GDM1 (cell line): ENCODE results near the gene CRADD.
"Not testable (repeated sequence)": the region's sequence is repeated elsewhere in the genome, so short reads cannot be mapped to it uniquely, and the experiment has no call there.

ENCODE experiments used
- DNase-seq: peaks from one replicate; lab custom pipeline; 2025; lab: John Stamatoyannopoulos, UW

CRADD gene

GRCh38 chr12:93844164-93844784, 167.1 kb downstream of the CRADD start:
- no peak for DNase-seq

- no peak for DNase-seq
These were observed 169.9 kb downstream of the CRADD start for GRCh38 chr12:93846936-93847516.

GRCh38 chr12:93847517-93848474, 170.6 kb downstream of the CRADD start:
- no peak for DNase-seq

- DNase-seq = peak; percentile 66
These were observed 171.4 kb downstream of the CRADD start for GRCh38 chr12:93848523-93849101.

- no peak for DNase-seq
These were observed 172.8 kb downstream of the CRADD start for GRCh38 chr12:93849946-93850345.

GRCh38 chr12:93850481-93851256, 173.5 kb downstream of the CRADD start:
- no peak for DNase-seq

- DNase-seq = peak; percentile 33
These were observed 174.1 kb downstream of the CRADD start for GRCh38 chr12:93851257-93851671.

- DNase-seq = no peak
These were observed 175.0 kb downstream of the CRADD start for GRCh38 chr12:93852173-93852591.

GRCh38 chr12:93853698-93854478, 176.7 kb downstream of the CRADD start:
- no peak for DNase-seq

GRCh38 chr12:93855261-93855660, 178.1 kb downstream of the CRADD start:
- DNase-seq = no peak

GRCh38 chr12:93856611-93857010, 179.4 kb downstream of the CRADD start:
- no peak for DNase-seq

GRCh38 chr12:93857279-93857938, 180.2 kb downstream of the CRADD start:
- no peak for DNase-seq

- no peak for DNase-seq
These were observed 180.8 kb downstream of the CRADD start for GRCh38 chr12:93857991-93858447.

GRCh38 chr12:93860668-93861373, 183.6 kb downstream of the CRADD start:
- DNase-seq = no peak

- no peak for DNase-seq
These were observed 185.2 kb downstream of the CRADD start for GRCh38 chr12:93862424-93862823.

GRCh38 chr12:93865751-93866150, 188.6 kb downstream of the CRADD start:
- no peak for DNase-seq

GRCh38 chr12:93868771-93869170, 191.6 kb downstream of the CRADD start:
- DNase-seq = no peak

- no peak for DNase-seq
These were observed 193.0 kb downstream of the CRADD start for GRCh38 chr12:93870020-93870795.

GRCh38 chr12:93871566-93871965, 194.4 kb downstream of the CRADD start:
- DNase-seq = not testable (repeated sequence)
